NCI-H526 (cell line): Measurements from ENCODE around the gene TYW3.

Experiments used
- DNase-seq, 2 experiments: peaks; one replicate each; lab custom pipeline; 2025; lab: John Stamatoyannopoulos, UW

Gene TYW3, protein sequence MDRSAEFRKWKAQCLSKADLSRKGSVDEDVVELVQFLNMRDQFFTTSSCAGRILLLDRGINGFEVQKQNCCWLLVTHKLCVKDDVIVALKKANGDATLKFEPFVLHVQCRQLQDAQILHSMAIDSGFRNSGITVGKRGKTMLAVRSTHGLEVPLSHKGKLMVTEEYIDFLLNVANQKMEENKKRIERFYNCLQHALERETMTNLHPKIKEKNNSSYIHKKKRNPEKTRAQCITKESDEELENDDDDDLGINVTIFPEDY

DNA sequence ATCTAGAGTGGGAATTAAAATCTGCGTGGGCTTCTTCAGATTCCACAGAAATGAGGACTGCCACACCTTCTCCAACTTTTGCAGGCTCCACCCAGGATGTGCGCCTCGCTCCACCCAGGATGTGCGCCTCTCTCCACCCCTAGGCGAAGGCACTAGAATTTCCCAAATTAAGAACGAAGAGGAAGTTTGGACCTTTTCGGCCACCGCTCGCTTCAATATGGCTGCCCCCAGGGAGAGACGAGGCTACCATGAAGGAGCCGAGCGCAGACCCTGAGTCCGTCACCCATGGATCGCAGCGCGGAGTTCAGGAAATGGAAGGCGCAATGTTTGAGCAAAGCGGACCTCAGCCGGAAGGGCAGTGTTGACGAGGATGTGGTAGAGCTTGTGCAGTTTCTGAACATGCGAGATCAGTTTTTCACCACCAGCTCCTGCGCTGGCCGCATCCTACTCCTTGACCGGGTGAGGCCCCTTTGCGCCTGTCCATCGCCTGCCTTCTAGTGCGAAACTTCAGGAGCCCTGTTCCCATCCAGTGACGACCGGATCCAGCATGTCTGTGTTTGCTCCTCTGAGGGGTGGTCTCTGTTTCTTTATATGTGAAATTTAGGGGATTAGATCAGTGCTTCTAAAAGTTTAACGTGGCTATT lies at the start of gene TYW3, which contains the start of gene CRYZ:
Gene TYW3, plus strand, starts transcription at position 193 of the 644 bp plus-strand sequence. Its CDS starts 93 bp downstream, at position 286.
Gene CRYZ, minus strand, starts transcription at position 91 of the 644 bp plus-strand sequence. CDS start 8,229 bp downstream, outside the sequence.
- DNase-seq = peak; percentile 79 to 90

DNA sequence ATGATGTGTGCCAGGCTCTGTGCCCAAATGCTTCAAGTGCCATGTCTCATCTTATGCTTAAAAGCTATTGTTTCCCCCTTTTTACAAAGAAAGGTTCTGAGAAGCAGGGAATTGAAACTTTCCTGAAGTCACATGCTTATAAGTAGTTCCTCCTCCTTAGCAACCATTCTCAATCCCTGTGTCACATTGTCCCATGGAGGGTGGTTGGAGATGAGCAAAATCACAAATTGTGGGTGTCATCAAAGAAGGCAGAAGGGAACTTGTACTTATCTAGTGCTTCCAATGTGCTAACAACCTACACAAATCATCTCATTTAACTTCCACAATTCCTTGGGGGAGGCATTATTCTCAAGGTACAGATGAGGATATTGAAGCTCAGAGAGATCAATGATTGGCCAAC lies 49.3 kb upstream of the TYW3 start:
- no peak for DNase-seq

DNA sequence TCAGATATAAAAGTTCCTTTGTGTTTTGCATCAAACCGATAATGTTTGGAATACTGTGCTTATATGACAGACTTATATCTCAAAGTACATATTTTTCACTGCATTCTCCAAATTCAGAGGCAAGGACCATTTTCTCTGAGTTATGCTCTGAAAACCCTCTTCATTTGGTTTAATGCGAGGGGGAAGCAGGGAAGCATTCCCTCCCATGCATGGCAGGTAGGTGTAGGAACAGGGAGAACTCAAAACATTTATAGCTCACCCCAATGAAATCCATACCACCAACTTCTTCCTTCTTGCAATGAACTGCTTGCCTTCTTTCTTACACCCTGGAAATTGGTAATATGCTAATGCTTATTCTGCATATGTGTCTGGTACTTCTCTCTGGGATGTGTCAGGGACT lies 48.7 kb upstream of the TYW3 start:
- no peak for DNase-seq

DNA sequence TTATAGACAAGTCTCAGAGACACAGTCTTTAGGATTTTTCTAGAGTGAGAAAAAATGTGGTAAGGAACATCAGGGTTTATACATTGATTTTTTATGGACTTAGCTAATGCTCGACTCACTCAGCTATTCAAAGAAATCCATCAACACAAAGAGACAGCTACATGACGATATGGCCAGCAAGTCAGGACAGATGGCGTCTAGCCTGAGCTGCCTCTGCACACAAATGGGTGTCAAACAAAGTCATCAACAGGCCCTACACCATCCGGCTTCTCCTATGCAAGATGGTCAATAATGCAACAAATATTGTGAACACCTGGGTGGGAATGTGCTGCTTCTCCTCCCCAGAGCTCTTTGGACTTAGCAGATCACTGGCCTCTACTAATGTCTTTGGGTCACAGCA lies 46.0 kb upstream of the TYW3 start:
- no peak for DNase-seq

DNA sequence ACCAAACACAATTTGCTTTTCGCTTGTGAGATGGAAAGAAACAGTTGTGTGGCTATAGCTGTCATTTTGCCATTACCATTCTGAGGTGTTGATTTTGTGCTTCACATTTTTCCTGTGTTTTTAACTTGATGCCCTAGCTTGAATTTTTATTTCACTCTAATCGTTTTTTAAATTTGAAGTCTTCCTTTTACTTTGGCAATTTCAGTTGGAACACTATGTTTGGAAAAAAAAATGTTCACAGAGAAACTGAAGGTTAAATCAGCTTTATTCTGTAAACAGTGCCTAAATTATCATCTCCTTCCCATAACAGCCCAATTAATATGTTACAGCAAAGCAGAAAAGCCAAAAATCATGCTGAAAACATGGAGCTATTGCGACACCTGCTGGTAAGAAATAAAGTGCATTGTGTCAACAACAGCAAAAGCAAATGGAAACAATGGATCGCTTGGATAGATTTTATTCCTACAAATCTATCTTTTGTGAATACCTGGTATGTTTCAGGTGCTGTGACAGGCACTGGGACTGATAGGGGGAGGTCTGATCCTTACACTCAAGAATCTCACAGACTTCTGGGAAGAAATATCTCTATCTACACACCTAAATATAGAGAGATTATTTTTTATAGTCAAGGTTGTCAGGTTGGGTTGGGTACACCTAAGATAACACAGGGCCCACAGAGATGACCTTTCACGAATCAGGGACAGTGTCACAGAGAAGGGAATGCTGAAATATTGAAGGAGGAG lies 43.2 kb upstream of the TYW3 start:
- DNase-seq = peak; percentile 3 to 74

DNA sequence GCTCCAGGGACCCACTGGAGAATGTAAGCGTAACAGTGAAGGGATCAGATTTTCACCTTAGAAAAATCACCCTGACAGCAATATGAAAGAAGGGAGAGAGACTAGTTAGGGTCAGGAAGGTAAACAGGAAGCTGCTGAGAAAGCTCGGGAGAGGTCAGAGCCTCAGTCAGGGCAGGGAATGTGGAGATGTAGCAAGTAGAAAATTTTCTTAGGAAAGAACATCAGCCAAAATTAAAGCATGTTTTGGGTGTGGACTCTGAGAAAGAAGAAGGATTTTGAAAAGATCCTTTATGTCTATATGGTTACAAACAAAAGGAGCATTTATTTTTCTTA lies 42.6 kb upstream of the TYW3 start:
- no peak for DNase-seq

DNA sequence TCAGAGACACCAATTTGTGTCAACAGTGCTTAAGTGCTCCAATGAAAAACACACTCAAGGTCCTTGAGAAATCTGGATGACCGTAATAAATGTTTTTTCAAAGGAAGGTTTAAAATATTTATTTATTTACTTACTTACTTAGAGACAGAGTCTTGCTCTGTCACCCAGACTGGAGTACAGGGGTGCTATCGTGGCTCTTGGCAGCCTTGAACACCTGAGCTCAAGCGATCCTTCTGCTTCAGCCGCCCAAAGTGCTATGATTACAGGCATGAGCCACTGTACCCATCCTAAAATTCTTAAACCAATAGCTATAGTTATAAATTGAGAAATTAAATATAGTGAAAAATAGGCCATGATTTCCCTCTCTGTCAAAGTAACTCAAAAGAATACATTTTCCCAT lies 42.0 kb upstream of the TYW3 start:
- DNase-seq = no peak

DNA sequence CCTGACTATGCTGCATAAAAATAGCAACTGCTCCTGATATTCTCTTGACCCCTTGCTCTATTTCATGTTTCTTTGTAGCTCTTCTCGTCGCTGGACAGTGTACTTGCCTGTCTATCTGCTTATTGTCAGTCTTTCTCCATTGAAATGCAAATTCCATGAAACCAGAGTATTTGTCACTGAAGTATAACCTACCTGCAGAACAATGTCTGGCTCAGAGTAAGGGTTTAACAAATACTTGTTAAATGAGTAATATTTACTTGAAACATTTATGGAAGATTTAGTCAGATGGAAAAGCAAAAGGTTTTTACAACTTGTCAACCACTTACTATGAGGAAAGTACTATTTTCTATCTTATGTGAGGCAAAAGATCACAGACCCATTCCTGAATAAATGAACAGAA lies 39.5 kb upstream of the TYW3 start:
- DNase-seq = no peak

DNA sequence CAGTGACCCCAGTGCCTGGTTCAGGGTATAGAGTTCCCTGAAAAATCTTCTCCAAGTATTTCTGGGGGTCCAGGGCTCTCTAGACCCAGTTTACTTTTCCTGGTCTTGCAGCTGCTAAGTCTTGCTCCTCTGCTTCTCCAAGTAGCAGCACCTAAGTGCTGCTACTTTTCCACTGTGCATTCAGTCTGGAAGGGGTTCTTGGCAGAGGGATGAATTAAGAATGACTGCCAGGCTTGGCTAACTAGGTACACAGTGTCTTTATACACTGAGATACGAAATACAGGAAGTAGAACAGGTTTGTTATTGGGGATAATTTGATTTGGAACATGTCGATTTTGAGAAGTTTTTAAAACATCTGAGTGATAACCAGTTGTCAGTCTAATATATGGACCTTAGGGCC lies 35.1 kb upstream of the TYW3 start:
- DNase-seq = no peak

DNA sequence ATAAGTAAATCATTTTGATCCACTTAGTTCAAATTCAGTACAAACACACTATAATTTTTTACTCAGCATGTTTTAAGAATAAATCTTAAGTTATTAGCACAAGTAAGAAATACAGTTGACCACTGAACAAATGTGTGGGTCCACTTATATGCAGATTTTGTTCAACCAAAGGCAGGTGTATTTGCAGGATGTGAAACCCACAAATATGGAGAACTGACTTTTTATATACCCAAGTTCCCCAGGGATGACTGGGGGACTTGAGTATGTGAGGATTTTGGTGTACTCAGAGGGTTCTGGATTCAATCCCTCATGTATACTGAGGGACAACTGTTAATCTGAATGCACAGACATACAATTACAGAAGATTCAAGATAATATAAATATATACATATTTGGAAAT lies 33.6 kb upstream of the TYW3 start:
- no peak for DNase-seq

DNA sequence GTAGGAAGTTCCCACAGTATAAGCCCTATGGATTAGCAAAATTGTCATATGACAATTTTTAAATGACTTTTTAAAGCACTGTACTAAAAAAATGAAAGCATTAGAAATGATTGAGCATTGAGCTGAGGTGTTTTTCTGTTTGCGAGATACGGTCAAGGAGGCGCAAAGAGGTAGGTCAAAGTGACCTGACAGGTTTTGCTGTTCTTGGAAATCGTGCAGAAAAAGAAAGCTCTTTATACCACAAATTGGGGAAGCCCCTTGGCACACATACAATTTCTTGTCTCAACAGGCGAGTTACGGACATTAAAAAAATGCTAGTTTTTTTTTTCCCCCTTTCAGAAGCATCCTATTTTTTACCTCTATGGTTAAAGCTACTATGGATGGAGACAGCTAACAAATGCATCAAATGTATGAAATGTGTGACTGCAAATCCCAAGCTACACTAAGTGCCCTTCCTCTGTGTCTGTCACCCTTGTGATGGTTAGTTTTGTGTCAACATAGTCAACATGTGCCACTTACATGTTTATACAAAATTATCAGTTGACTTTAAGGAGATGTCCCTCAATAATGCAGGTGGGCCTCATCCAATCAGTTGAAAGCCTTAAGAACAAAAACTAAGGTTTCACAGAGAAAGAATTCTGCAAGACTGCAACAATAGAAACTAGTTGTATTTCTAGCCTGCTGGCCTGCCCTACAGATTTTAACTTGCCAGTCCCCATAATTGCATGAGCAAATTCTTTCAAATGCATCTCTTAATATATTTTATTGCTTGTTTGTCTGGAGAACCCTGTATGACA lies 29.4 kb upstream of the TYW3 start:
- DNase-seq = no peak

DNA sequence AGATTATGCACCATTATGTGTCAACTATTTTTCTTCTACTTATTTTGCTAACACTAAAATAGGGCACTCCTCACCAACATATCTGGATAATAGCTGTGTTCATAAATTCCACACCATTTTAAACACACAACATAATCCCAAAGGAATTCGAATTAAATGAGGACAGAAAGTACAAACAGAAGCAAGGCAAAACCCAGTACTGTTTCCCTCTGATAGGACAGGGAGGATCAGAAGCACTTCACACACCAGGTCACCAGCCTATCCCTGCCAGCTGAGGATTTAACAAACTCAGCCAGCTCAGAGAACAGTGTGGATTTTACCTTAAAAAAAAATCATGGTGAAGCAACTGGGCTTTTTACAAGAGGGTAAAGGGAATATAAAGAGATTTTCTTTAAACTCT lies 20.1 kb upstream of the TYW3 start:
- DNase-seq = no peak

DNA sequence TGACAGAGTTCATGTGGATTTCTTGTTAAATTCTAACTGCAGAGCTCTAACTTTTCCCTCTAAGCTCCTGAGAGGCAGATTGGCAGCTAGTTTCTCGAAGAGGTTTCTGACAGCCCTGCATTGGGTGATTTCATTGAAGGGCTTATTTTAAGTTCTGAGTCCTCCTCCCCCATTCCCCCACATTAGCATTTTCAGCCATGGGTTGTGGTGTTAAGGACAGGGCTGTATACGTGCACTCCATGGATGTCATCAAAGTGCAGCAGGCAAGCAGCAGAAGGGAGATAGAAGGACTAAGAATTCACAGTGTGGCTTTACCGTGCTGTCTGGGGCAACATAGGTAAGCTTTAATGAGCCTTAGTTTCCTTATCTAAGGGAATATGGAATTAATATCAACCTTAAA lies 19.1 kb upstream of the TYW3 start:
- no peak for DNase-seq

DNA sequence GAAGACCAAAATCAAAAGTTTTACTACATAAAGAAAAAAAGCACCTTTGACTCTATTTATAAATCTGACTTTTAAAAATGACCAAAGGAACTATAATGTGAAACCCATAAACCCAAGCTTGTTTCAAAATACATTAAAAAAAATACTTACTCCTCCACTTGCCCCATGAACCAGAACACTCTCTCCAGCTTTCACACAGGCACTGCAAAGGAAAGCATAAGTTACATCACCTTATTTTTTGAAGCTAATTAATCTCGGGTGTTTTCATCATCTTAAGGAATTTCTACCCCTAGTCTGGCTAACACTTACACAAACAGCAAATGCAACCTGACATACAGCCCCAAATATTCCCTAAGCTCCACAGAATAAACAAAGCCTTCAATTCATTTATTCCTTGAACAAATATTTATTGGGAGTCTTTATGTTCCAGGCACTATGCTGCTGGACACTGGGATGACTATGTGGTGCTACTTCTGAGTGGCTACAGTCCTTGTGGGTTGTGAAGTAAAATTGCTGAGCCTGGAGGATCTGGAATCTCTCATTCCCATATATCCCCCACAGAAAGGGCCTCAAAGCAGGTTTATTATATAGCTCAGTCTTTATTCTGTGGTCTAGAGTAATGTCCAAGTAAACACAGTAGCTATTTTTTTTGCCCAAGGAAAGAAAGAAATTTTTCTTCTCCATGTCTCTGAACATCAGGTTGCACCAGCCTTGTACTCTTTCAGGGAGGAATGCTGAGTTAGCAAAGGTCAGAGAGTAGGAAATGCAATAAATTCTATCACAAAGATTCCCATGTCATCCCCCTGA lies 18.3 kb upstream of the TYW3 start:
- no peak for DNase-seq

DNA sequence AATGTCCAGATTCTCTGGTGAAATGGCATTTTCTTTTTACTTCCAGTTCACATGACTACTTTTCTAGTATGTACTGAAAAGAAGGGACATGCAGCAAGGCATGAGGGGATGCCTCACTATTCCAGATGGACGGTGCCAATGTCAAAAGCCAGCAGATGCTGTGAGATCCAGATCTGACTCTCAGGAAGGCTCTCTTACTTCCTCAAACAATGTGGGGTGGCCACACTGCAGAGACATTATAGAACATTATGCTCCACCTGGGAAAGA lies 17.8 kb upstream of the TYW3 start:
- DNase-seq = no peak

DNA sequence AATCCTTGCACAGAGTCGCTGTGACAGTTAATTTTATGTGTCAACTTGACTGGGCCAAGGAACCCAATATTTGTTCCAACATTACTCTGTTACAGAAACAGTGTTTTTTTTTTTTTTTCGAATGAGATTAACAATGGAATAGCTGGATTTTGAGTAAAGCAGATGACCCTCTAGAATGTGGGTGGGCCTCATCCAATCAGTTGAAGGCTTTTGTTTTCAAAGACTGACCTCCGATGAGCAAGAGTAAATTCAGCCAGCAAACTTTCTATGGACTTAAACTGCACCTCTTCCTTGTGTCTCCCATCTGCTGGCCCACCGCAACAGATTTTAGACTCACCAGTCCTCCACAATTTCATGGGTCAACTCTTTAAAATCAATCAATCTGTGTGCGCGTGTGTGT lies 17.1 kb upstream of the TYW3 start:
- no peak for DNase-seq

DNA sequence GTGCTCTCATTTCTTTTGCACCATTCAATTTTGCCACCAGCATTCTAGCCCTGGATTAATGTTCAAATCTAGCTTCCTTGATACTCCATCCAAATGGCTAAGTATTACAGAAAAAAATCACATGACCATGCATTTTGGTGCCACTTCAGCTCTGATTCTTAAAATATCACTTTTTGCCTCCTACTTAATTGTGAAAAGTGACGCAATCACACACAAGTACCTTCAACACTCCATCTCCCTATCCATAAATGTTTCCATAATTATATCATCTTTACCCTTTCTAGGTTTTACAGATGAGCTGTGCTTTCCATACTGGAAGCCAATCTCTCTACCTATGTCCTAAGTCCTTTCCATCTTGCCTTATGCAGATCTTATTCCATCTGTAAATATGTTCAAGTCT lies 16.1 kb upstream of the TYW3 start:
- DNase-seq = no peak

DNA sequence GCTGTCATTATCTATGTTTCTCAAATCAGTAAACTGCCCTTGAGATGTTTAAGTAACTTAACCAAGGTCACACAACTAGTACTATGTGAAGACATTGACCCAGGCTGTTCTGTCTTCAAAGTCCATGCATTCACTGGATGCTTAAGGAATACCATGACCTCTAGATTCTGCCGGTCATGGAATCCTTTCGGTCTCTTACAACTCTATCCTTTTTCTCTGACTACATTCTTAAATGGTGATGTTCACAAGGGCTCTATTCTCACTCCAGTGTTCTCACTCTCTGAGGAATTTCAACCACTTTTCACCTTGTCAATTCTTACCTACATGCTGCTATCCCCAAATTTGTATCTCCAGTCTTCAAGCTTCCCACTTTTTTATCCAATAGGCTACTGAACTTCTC lies 15.3 kb upstream of the TYW3 start:
- no peak for DNase-seq

DNA sequence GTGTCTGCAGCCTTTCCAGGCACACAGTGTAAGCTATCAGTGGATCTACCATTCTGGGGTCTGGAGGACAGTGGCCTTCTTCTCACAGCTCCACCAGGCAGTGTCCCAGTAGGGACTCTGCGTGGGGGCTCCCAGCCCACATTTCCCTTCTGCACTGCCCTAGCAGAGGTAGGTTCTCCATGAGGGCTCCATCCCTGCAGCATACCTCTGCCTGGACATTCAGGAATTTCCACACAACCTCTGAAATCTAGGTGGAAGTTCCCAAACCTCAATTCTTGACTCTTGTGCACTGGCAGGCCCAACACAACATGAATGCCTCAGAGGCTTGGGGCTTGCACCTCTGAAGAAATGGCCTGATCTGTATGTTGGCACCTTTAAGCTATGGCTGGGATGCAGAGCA lies 6.9 kb upstream of the TYW3 start:
- no peak for DNase-seq

DNA sequence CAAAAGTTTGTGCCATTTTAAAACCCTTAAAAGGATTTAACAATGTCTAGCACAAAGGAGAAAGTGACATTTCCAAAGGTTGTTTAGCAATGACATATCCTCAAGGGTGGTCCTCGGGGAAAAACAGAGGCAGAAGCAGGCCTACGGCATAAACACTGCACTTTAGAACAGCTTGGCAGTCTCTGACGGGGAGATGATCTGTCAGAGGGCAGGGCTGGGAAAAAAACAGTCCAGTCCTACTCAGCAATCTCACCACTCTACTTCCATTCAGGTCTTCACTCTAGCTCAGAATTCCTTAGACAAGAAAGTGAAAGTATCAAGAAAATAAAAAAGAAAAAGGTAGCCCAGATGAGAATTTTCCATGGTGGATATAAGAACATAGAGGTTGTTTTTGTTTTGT lies 4.2 kb upstream of the TYW3 start:
- no peak for DNase-seq

DNA sequence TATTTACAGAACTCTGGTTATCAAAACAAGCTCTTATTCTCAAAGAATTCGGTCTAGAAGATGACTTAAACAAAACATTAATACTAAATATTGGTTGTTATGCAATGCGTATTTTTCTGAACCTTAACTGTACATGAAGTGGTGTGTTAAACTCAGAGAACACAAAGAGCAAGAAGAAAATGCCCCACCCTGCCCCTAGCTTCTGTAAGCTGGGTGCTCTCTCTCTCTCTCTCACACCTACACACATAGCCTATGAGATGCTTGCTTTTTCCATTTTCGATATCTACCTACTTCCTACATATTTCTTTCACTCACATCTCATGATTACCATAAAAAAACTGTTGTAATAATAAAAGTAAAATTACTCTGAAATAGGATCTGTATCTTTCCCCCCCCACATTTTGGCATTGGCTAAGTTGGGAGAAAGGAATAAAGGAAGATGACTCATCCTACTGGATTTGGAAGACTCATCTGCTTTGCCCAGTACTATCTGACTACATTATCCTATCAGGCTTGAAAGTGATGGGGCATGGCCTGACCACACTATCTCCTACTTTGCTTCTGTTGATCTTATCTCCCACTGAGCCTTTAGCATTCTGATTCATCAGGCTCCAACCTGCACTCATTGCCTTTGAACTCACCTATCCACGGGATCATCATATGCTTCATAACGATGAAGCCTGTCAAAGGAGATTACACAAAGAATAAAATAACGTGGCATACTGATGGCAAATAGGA lies 3.0 kb upstream of the TYW3 start:
- DNase-seq = peak in 1 of 2 experiments; percentile 7
